HepG2 (cell line): Measurements from ENCODE around the gene XPR1.

Experiments used
- BRCA1 ChIP-seq: sonication (generic); formaldehyde crosslinking; IDR thresholded peaks from 2 replicates; pipeline ENCODE4 v1.4.0; 2020; ENCODE audit warnings: missing genetic modification reagents
- CEBPB ChIP-seq: IDR thresholded peaks from 2 replicates; pipeline ENCODE4 v1.6.1; 2011; ENCODE audit warnings: low read depth, low read length, improper control_type of control experiment, borderline replicate concordance
- HDAC2 ChIP-seq: sonication (generic); formaldehyde crosslinking; IDR thresholded peaks from 2 replicates; pipeline ENCODE4 v1.4.0; 2020; ENCODE audit warnings: missing genetic modification reagents
- JUND ChIP-seq: sonication (generic); formaldehyde crosslinking; IDR thresholded peaks from 2 replicates; pipeline ENCODE4 v1.8.0; 2022; ENCODE audit warnings: mild to moderate bottlenecking, missing genetic modification reagents
- POLR2A ChIP-seq, 2 experiments: IDR thresholded peaks; 2 replicates each; pipeline ENCODE4 v1.6.1; 2011; ENCODE audit warnings: low read depth in 2 of 2, low read length in 2 of 2, mild to moderate bottlenecking in 1 of 2, moderate library complexity in 1 of 2; ENCODE audit not compliant: insufficient read depth in 1 of 2
- YY1 ChIP-seq: IDR thresholded peaks from 2 replicates; pipeline ENCODE4 v1.6.1; 2011; ENCODE audit warnings: low read length, low read depth, moderate library complexity, mild to moderate bottlenecking; ENCODE audit not compliant: insufficient read depth, insufficient replicate concordance
- ZBTB1 ChIP-seq: sonication (generic); formaldehyde crosslinking; IDR thresholded peaks from 2 replicates; pipeline ENCODE4 v1.4.0; 2020; ENCODE audit warnings: missing genetic modification reagents, borderline replicate concordance
- ZNF331 ChIP-seq: sonication (generic); formaldehyde crosslinking; IDR thresholded peaks from 2 replicates; pipeline ENCODE4 v1.4.0; 2020; ENCODE audit warnings: missing genetic modification reagents
- TF ChIP-seq, protein P1 (sequence below): sonication (generic); formaldehyde crosslinking; IDR thresholded peaks from 2 replicates; pipeline ENCODE4 v1.5.0; 2020; ENCODE audit warnings: mild to moderate bottlenecking, missing genetic modification reagents, moderate library complexity
- TF ChIP-seq, protein P2 (sequence below): sonication (generic); formaldehyde crosslinking; IDR thresholded peaks from 2 replicates; pipeline ENCODE4 v1.5.0; 2020; ENCODE audit warnings: missing genetic modification reagents, mild to moderate bottlenecking, borderline replicate concordance
- TF ChIP-seq, protein P3 (sequence below): sonication (generic); formaldehyde crosslinking; IDR thresholded peaks from 2 replicates; pipeline ENCODE4 v1.5.0; 2020; ENCODE audit warnings: mild to moderate bottlenecking, low read depth, missing genetic modification reagents, borderline replicate concordance
- TF ChIP-seq, protein P4 (sequence below): sonication (generic); formaldehyde crosslinking; IDR thresholded peaks from 2 replicates; pipeline ENCODE4 v1.5.1; 2020; ENCODE audit warnings: mild to moderate bottlenecking, missing genetic modification reagents, borderline replicate concordance

DNA sequence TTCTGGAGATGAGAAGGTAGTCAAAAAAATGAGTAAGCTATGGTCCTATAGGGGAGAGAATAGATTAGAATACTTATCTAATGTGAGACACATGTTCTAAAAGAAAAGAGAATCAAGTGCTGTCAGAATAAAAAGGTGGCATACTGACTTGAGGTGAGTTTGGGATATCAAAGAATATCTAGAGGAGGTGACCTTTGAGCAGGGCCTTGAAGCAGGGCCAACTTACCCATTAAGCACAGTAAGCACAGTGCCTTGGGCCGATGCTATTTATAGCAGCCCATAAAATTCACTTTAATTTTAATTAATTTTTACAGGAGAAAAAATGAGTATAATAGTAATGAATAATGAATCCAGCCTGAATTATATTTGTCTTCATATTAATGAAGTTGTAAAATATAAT lies 92.2 kb downstream of the XPR1 start:
- TF ChIP-seq ZBTB1: no peak
- TF ChIP-seq, protein P1, sequence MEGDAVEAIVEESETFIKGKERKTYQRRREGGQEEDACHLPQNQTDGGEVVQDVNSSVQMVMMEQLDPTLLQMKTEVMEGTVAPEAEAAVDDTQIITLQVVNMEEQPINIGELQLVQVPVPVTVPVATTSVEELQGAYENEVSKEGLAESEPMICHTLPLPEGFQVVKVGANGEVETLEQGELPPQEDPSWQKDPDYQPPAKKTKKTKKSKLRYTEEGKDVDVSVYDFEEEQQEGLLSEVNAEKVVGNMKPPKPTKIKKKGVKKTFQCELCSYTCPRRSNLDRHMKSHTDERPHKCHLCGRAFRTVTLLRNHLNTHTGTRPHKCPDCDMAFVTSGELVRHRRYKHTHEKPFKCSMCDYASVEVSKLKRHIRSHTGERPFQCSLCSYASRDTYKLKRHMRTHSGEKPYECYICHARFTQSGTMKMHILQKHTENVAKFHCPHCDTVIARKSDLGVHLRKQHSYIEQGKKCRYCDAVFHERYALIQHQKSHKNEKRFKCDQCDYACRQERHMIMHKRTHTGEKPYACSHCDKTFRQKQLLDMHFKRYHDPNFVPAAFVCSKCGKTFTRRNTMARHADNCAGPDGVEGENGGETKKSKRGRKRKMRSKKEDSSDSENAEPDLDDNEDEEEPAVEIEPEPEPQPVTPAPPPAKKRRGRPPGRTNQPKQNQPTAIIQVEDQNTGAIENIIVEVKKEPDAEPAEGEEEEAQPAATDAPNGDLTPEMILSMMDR (CRISPR knock-in tag): no peak
- no peak for TF ChIP-seq ZNF331 (CRISPR knock-in tag)
- no peak for TF ChIP-seq HDAC2
- TF ChIP-seq, protein P2, sequence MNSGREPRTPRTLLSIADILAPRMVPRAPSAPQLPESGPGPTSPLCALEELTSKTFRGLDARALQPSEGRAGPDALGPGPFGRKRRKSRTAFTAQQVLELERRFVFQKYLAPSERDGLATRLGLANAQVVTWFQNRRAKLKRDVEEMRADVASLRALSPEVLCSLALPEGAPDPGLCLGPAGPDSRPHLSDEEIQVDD (CRISPR knock-in tag): no peak
- no peak for TF ChIP-seq POLR2A (IDR thresholded peaks at IDR 0.05; ENCODE audit: insufficient read depth in 1 of 2, low read depth in 2 of 2, low read length in 2 of 2)
- TF ChIP-seq CEBPB: no peak
- TF ChIP-seq JUND: no peak
- TF ChIP-seq, protein P3, sequence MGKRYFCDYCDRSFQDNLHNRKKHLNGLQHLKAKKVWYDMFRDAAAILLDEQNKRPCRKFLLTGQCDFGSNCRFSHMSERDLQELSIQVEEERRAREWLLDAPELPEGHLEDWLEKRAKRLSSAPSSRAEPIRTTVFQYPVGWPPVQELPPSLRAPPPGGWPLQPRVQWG (CRISPR knock-in tag): no peak
- no peak for TF ChIP-seq YY1
- no peak for TF ChIP-seq BRCA1 (CRISPR knock-in tag)
- TF ChIP-seq, protein P4, sequence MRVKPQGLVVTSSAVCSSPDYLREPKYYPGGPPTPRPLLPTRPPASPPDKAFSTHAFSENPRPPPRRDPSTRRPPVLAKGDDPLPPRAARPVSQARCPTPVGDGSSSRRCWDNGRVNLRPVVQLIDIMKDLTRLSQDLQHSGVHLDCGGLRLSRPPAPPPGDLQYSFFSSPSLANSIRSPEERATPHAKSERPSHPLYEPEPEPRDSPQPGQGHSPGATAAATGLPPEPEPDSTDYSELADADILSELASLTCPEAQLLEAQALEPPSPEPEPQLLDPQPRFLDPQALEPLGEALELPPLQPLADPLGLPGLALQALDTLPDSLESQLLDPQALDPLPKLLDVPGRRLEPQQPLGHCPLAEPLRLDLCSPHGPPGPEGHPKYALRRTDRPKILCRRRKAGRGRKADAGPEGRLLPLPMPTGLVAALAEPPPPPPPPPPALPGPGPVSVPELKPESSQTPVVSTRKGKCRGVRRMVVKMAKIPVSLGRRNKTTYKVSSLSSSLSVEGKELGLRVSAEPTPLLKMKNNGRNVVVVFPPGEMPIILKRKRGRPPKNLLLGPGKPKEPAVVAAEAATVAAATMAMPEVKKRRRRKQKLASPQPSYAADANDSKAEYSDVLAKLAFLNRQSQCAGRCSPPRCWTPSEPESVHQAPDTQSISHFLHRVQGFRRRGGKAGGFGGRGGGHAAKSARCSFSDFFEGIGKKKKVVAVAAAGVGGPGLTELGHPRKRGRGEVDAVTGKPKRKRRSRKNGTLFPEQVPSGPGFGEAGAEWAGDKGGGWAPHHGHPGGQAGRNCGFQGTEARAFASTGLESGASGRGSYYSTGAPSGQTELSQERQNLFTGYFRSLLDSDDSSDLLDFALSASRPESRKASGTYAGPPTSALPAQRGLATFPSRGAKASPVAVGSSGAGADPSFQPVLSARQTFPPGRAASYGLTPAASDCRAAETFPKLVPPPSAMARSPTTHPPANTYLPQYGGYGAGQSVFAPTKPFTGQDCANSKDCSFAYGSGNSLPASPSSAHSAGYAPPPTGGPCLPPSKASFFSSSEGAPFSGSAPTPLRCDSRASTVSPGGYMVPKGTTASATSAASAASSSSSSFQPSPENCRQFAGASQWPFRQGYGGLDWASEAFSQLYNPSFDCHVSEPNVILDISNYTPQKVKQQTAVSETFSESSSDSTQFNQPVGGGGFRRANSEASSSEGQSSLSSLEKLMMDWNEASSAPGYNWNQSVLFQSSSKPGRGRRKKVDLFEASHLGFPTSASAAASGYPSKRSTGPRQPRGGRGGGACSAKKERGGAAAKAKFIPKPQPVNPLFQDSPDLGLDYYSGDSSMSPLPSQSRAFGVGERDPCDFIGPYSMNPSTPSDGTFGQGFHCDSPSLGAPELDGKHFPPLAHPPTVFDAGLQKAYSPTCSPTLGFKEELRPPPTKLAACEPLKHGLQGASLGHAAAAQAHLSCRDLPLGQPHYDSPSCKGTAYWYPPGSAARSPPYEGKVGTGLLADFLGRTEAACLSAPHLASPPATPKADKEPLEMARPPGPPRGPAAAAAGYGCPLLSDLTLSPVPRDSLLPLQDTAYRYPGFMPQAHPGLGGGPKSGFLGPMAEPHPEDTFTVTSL (CRISPR knock-in tag): no peak
